NOMO-1 treated with dmso at 0.1 percent for 144 hours (cell line): ENCODE measurements around the gene EGFL7.
A peak's percentile ranks its signal among the peaks of the same experiment; 100 is the strongest.
"Not testable (repeated sequence)": the region's sequence is repeated elsewhere in the genome, so short reads cannot be mapped to it uniquely, and the experiment has no call there.

Experiments
- DNase-seq: peaks from one replicate; lab custom pipeline; 2025; ENCODE audit not compliant: unreplicated experiment; lab: John Stamatoyannopoulos, UW

EGFL7 gene

DNA sequence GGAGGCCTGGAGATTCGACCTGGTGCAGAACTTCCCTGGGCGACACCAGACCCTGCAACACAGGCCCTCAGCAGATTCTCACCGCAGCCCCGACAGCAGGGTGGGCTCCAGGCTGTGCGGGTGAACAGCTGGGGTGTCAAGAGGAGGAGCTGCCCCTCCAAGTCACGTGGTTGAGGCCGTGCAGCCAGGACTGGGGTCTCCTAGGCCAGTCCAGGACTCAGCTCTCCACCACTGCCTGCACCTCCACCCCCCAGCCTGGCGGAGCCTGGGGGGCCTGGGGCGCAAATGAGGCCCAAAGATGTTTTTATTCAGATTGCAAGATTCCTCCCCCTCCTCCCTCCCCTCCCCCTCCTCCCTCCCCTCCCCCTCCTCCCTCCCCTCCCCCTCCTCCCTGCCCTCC is 33.8 kb downstream of the EGFL7 start:
- DNase-seq: no peak

DNA sequence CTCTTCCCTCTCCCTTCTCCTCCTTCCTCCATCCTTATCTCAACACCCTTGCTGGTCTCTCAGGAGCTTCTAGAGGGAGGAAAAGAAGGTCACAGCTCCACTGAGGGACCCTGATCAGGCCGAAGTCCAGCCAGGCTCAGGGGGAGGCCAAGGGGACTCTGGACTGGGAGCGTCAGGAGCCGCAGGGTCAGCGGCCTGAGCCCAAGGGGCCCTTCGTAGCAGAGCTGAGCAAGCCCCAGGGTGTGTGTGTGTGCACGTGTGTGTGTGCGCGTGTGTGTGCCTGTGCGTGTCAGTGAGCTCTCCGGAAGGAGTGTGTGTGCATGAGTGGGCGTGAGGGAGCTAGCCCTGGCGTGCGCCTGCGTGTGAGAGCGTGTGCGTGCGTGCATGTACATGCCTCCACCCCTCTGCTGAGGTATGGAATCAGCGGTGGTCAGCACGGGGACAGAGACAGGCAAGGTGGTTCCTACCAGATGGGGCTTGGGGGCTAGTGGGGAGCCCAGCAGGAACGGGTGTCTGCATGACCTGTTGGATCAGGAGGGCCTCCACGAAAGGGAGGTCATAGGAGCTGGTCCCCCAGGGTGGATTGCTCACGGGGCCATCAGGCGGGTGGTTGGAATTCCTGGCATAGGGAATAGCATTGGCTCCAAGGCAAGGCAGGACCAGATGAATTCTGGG is 34.6 kb downstream of the EGFL7 start:
- peak; percentile 76 for DNase-seq

- peak; percentile 89 for DNase-seq
Measured at GRCh38 chr9:136697821-136698526, 35.3 kb downstream of the EGFL7 start.

GRCh38 chr9:136698635-136699246 is 36.0 kb downstream of the EGFL7 start:
- no peak for DNase-seq

DNA sequence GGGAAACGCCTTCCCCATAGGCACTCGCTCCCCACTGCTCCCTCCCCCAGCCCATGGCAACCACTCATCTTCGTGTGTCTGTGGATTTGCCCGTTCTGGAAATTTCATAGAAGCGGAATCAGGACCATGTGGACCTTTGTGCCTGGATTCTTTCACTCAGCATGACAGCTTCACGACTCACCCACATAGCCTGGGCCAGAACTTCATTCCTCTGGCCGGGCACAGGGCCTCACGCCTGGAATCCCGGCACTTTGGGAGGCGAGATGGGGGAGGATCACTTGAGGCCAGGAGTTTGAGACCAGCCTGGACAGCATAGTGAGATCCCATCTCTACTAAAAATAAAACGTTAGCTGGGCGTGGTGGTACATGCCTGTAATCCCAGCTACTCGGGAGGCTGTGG is 37.6 kb downstream of the EGFL7 start:
- no peak for DNase-seq

GRCh38 chr9:136700959-136701667 is 38.4 kb downstream of the EGFL7 start:
- DNase-seq: no peak

DNA sequence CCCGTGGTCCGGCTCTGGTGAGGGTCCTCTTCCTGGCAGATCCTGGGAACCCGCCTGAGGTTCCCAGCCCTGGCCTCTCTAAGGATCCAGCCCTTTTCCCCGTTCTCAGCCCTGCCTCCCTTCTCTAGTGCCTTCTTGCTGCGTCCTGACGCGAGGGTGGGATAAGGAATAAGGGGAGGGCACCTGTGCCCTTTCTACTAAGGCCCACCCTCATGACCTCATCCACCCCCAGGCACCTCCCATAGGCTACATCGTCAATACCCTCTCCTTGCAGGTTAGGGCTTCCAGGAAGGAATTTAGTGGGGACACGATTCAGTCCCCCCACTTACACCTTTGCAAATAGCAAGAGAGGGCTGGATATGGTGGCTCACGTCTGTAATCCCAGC is 38.9 kb downstream of the EGFL7 start:
- no peak for DNase-seq

GRCh38 chr9:136703276-136703860 is 40.7 kb downstream of the EGFL7 start:
- peak; percentile 79 for DNase-seq

GRCh38 chr9:136704741-136705140 is 42.0 kb downstream of the EGFL7 start:
- not testable (repeated sequence) for DNase-seq

- DNase-seq: peak; percentile 45
Measured at GRCh38 chr9:136705564-136705963, 42.8 kb downstream of the EGFL7 start.

DNA sequence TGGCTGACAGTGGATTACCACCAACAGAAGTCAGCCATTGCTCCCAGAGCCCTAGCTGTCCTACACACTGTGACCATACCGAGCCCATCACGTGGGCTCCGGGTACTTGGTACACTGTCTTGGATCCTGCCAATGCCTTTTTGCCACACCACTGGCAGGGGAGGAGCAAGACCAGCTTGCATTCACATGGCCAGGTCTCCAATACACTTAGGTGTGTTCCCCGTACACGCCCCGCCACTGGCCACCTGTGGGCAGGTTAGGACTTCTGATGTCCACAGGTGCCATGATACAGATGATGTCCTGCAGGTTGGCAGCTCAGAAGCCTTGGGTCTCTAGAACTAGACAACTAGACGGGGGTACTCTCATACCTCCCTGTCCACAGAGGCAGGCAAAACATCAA is 44.3 kb downstream of the EGFL7 start:
- DNase-seq: no peak

DNA sequence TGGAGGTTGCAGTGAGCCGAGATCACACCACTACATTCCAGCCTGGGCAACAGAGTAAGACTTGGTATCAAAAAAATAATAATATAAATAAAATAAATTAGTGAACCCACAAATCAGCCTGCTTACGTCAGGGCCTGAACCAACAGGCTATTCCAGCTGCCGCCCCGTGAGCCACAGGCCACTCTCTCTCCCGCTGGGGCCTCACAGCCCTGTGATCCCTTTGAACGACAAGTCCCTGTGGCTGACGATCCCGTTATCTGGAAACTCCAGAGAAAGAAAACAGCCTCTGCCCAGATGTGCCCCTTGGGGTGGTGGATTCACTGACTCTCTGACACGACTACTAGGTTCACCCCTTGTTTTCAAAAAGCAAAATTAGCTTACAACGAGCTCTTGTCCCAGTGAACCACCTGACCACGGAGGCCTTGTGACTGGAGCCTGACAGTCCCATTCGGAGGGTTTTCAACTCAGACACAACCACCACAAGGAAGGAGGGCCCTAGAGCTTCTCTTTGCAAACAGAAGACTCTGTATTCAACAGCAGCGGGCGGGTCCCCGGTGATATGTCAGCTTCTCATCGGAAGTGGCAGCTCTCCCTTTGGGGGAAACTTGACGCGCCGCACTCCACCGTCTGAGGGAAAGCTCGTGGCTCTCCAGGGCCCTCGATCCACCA is 45.3 kb downstream of the EGFL7 start:
- no peak for DNase-seq

GRCh38 chr9:136709454-136710109 is 46.9 kb downstream of the EGFL7 start:
- no peak for DNase-seq

- no peak for DNase-seq
Measured at GRCh38 chr9:136710543-136710942, 47.8 kb downstream of the EGFL7 start.

- DNase-seq: not testable (repeated sequence)
Measured at GRCh38 chr9:136711219-136711648, 48.5 kb downstream of the EGFL7 start.

DNA sequence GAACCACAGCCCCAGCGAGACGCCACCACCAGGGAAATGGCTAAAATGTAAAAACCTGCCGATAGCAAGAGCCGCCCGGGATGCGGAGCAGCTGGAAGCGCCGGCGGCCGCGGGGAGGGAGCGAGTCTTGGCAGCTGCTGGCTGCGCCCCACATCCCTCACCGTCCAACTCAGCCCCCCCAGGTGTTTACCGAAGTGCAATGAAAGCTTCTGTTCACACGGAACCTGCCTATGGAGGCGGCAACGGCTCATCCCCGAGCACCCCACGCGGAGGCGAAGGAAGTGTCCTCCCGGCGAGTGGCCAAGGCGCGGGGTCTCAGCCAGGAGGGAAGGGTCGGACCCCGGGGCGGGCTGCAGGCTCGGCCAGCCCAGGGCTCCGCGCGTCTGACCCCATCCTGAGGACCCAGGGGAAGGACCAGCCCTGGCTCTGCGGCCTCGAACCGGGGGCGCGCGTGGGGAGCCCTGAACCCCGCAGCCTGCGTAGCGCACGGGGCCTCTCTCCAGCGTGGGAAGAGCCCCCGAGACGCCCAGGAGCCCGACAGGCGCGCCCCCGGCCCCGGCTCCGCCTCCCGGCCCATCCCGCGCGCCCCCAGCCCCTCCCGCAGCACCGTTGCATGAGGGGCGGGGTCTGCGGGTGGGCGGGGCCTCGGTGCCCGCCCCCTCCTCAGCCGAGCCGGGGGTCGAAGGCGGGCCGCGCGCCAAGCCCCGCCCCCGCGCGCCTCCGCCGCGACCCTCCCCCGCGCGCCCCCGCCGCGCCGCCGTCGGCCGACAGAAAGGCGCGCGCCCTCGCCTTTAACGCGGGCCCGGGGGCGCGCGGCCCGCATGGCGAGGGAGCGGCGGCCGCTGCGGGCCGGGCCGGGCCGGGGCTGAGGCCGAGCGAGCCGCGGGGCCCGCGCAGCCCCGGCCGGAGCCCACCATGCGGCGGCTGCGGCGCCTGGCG is 49.3 kb downstream of the EGFL7 start, which contains the start of gene DIPK1B:
TSS of gene DIPK1B (plus strand) at position 822 of the 939 bp plus-strand sequence. CDS start at position 916, 94 bp downstream.
- DNase-seq: no peak

GRCh38 chr9:136712690-136713544 is 50.2 kb downstream of the EGFL7 start:
- no peak for DNase-seq

DNA sequence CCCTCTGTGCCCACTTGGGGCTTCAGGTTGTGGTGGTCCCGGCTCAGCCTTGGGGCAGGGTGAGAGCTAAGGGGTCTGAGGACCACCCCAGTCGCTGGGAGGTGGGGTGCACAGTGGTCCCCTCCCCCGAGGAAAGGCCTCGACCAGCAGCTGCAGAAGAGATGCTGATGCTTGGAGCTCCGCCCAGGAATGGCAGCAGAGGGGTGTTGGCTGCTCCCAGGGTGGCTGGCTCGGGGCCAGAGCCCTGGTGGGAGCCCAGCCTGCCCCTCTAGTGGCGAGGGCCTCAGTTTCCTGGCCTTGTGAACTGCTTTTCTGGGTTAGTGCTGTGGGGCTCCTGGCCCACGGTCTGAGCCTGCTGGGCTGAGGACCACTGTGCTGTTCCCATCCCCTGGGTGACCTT is 50.8 kb downstream of the EGFL7 start:
- DNase-seq: no peak
